Right lobe of liver (tissue), 6 donors: ENCODE measurements around the gene HTR4. TPM values are rescaled to one million over a fixed set of nuclear protein-coding genes. Genes with fewer than 3 reads are reported as not detected.

Experiments
- ATAC-seq, 4 donors: fragments of 200-7000 bp; cut with Tn5 transposase; one replicate each; pipeline ENCODE4 v1.9.1; 2020; ENCODE audit warnings: mild to moderate bottlenecking in 4 of 4, moderate library complexity in 4 of 4
- DNase-seq, 3 donors: peaks; one replicate each; pipeline ENCODE4 v3.0.0-alpha.2; 2020
- H3K27ac ChIP-seq, 3 donors: fragments of 200-600 bp; one replicate each; pipeline ENCODE4 v1.8.0; 2022
- H3K27me3 ChIP-seq, 2 donors: fragments of 200-600 bp; one replicate each; pipeline ENCODE4 v1.8.0; 2022
- H3K36me3 ChIP-seq, 4 donors: fragments of 200-600 bp; sonication (generic) in 1 of 4; one replicate each; pipeline versions ENCODE4 v1.5.1 to v1.8.0; 2017 to 2022; ENCODE audit warnings: control low read depth in 1 of 4
- H3K4me1 ChIP-seq, 4 donors: fragments of 200-600 bp; sonication (generic) in 1 of 4; one replicate each; pipeline versions ENCODE4 v1.5.1 to v1.8.0; 2017 to 2022; ENCODE audit warnings: control low read depth in 1 of 4
- H3K4me3 ChIP-seq, 3 donors: fragments of 200-600 bp; one replicate each; pipeline ENCODE4 v1.8.0; 2022
- H3K9me3 ChIP-seq, 4 donors: fragments of 200-600 bp; sonication (generic) in 1 of 4; one replicate each; pipeline versions ENCODE4 v1.5.1 to v1.8.0; 2017 to 2022; ENCODE audit warnings: control low read depth in 1 of 4
- POLR2A ChIP-seq: fragments of 450-650 bp; IDR thresholded peaks from one replicate; pipeline ENCODE4 v1.6.1; 2017; ENCODE audit warnings: antibody characterized with exemption, mild to moderate bottlenecking
- WGBS: methylation state at CpG from one replicate; pipeline ENCODE4 v1.1.6; 2018; ENCODE audit warnings: low coverage, low lambda C conversion rate; ENCODE audit not compliant: insufficient coverage; ENCODE audit errors: missing lambda C conversion rate; 5-methylcytosine and 5-hydroxymethylcytosine counted together
- intact Hi-C, 2 donors: fragments of 100-400 bp; cut with DNase I; formaldehyde crosslinking; loops; one replicate each; pipeline versions ENCODE4 v1.11.2 to v1.14.1; 2022
- total RNA-seq, 6 experiments: library from RNA; depleted of rRNA in 2 of 6; stranded (reverse); fragments of >200 nt in 2 of 6; fragmentation: NEBNext Ultra II Directional in 3 of 6; extraction: Animal tissue kit (Norgen Biotek cat#: 25700) in 3 of 6; gene quantifications; one replicate each; pipeline versions ENCODE4 v1.1.0 to v1.2.4, GENCODE V29; 2016 to 2023
- TF ChIP-seq, protein P1 (sequence below), 4 donors: fragments of 200-600 bp in 3 of 4; fragments of 450-650 bp in 1 of 4; IDR thresholded peaks; one replicate each; pipeline versions ENCODE4 v1.5.1 to v1.8.0; 2016 to 2022; ENCODE audit warnings: antibody characterized with exemption in 4 of 4, mild to moderate bottlenecking in 2 of 4
- donor health status: DM: no; HTN: yes; CAD: no.
- donor health status: DM: no; HTN: no; CAD: no.
- donor health status: DM: no; HTN: no; CAD: no.
- donor health status: DM: no; HTN: yes; CAD: no.
- donor health status: DM: no; HTN: yes; CAD: no.

The HTR4 gene
- total RNA-seq, 6 experiments from 2014 or later: 0.12 to 0.23 (median 0.13) TPM; not detected in 3

DNA sequence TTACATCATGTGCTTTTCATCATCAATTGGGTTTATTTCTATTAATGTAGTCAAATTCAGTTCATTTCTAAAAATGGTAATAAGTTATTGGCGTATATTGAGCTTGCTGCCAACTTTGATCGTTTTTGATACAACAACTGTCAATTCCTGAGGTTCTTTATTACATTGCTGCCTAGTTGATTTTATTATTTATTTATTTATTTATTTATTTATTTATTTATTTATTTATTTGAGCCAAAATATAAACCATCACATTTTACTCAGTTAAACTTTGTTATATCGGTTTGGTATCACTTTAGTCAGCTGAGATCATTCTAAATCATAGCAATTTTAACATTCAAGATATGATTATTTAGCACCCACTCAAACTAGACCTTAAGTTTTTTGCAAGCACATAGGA is 170.6 kb downstream of the HTR4 start:
- no peaks in the 10 kb centered on the region for H3K27me3 ChIP-seq
- no peak overlapping the region for H3K4me3 ChIP-seq
- DNase-seq (no peak), ATAC-seq (no peak)
- H3K36me3 ChIP-seq: no peaks in the 10 kb centered on the region
- H3K4me1 ChIP-seq: peaks cover 0 to 7% (median 0%) of the 10 kb centered on the region in 4 donors
- H3K9me3 ChIP-seq: no peaks in the 10 kb centered on the region
- no peak overlapping the region for H3K27ac ChIP-seq
- intact Hi-C loops: no loop called here
- TF ChIP-seq, protein P1, sequence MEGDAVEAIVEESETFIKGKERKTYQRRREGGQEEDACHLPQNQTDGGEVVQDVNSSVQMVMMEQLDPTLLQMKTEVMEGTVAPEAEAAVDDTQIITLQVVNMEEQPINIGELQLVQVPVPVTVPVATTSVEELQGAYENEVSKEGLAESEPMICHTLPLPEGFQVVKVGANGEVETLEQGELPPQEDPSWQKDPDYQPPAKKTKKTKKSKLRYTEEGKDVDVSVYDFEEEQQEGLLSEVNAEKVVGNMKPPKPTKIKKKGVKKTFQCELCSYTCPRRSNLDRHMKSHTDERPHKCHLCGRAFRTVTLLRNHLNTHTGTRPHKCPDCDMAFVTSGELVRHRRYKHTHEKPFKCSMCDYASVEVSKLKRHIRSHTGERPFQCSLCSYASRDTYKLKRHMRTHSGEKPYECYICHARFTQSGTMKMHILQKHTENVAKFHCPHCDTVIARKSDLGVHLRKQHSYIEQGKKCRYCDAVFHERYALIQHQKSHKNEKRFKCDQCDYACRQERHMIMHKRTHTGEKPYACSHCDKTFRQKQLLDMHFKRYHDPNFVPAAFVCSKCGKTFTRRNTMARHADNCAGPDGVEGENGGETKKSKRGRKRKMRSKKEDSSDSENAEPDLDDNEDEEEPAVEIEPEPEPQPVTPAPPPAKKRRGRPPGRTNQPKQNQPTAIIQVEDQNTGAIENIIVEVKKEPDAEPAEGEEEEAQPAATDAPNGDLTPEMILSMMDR (IDR thresholded peaks at IDR 0.05): no peak
- TF ChIP-seq POLR2A: no peak
- WGBS: 87% methylated on average over 3 of the region's 3 CpGs

DNA sequence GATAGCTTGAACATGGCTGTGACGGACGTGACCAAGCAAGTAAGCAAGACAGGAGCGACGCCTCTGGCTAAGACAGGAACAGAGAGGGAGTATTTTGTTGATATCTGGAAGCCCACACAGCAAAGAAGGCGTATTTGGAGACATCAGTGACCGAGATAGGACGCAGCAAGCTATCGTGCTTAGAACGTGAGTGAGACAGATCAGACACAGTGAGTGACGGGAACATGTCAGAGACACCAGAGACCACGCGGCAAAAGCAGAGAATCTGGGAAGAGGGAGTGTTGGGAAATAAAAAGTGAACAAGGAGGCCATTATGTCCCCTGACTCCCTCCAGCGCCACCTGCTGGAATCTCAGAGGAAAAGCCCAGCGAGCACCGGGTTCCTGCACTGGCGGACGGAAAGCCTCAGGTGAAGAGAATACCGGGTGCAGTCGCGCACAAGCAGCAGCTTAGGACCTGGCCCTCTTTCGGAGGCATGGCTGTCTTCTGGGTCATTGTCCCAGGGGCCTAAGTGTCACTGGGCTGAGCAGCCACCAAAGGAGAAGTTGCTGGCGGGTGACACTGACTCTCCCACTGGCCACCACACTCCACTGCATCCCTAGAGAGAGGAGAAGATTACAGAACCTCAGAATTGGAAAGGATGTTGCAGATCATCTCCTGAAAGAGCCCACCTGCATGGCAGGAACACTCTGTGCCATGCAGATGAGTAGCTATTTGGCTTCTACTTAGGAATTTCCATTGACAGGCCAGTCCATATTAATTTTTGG is 171.4 kb downstream of the HTR4 start:
- WGBS: 49% methylated on average over 15 of the region's 22 CpGs
- TF ChIP-seq POLR2A: no peak
- TF ChIP-seq, protein P1 (IDR thresholded peaks at IDR 0.05): peak; percentile 23 to 49 (median 43)
- Histone ChIP-seq H3K4me1 (no peaks in the 10 kb centered on the region), H3K4me3 (no peak overlapping the region), H3K9me3 (no peaks in the 10 kb centered on the region), H3K27ac (no peak overlapping the region), H3K27me3 (no peaks in the 10 kb centered on the region), H3K36me3 (no peaks in the 10 kb centered on the region)
- intact Hi-C loops: no loop called here
- ATAC-seq: peak; percentile 59 to 64 (median 60)
- peak; percentile 51 to 66 (median 55) for DNase-seq

DNA sequence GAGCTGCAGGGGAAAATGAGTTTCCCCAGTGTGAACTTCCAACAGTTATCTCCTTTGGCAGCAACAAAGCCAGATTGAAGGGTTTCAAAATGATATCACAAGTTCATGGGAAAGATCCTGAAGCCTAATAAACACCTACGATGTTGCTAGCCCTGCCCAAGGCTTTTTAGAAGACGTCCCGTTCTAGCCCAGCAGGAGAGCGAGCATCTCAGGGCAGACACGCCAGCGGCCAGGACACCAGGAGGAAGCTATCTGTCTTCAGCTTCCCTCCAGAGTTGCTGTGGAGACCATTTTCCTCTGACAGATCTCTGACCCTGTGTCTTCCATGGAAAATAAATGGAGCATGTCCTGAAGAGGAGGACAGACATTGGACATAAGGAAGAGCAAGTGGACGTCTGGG is 172.1 kb downstream of the HTR4 start:
- Histone ChIP-seq H3K36me3 (no peaks in the 10 kb centered on the region), H3K4me1 (no peaks in the 10 kb centered on the region), H3K27ac (no peak overlapping the region), H3K4me3 (no peak overlapping the region), H3K9me3 (no peaks in the 10 kb centered on the region), H3K27me3 (no peaks in the 10 kb centered on the region)
- ATAC-seq (no peak), DNase-seq (no peak)
- no peak for TF ChIP-seq POLR2A
- TF ChIP-seq, protein P1 (IDR thresholded peaks at IDR 0.05): no peak
- 53% methylated on average over 7 of the region's 7 CpGs for WGBS
- intact Hi-C loops: no loop called here

DNA sequence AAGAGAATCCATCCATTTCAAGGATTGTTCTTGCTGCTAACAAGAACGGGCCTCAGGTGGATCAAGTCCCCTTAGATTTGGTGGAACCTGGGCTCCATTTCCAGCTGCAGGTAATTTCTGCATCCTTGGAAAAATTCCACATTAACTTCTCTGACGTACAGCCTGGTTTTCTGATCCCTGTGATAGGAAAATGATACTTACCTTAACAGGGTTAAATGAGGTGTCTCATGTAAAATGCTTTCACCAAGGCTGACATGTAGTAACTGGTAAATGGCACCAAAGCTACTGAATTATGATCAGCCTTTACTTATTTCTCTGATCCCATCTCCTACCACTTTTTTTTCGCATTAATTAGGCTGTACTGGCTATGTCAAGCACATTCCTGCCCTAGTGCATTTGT is 176.9 kb downstream of the HTR4 start:
- WGBS: 87% methylated on average over 3 of the region's 3 CpGs
- ATAC-seq: no peak
- no peaks in the 10 kb centered on the region for H3K36me3 ChIP-seq
- no peaks in the 10 kb centered on the region for H3K4me1 ChIP-seq
- no peak overlapping the region for H3K4me3 ChIP-seq
- intact Hi-C loops: no loop called here
- no peak overlapping the region for H3K27ac ChIP-seq
- DNase-seq: no peak
- no peaks in the 10 kb centered on the region for H3K27me3 ChIP-seq
- TF ChIP-seq, protein P1 (IDR thresholded peaks at IDR 0.05): no peak
- TF ChIP-seq POLR2A: no peak
- no peaks in the 10 kb centered on the region for H3K9me3 ChIP-seq
